Measurements from ENCODE around the gene DVL2. TPM values are rescaled to one million over a fixed set of nuclear protein-coding genes. Genes with fewer than 3 reads are reported as not detected.
A peak's percentile ranks its signal among the peaks of the same experiment; 100 is the strongest.

The DVL2 gene
- total RNA-seq, 4 donors from 2014 or later: 53.2 to 78.1 (median 55.5) TPM

DNA sequence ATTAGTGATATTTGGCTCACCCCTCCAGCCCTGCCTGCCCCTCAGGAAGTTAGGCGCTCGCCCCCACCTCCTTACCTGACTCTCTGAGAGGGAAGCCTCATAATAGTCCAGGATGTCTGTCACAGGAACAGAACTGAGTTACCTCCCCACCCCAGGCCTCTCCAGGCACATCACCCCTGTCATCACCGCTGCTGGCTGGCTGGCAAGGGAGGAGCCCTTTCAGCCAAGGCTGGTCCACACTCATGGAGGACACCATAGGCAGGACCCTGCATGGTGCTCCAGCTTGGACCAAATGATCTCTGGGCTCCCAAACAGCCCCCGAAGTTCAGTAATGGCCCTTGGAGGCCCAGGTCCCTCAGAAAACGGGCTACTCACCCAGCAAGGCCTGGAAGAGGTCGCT, 16.2 kb downstream of the DVL2 start:
- H3K36me3 ChIP-seq: peaks cover 11% of the 10 kb centered on the region
- H3K9me3 ChIP-seq: no peaks in the 10 kb centered on the region
- WGBS: 77% methylated on average over 5 of the region's 6 CpGs
- peak overlapping the region; percentile 59 for H3K27ac ChIP-seq
- DNase-seq (ENCODE audit: low spot score in 2 of 2): no peak
- TF ChIP-seq EP300 (IDR thresholded peaks at IDR 0.05) (no peak), POLR2A (IDR thresholded peaks at IDR 0.05) (no peak), POLR2AphosphoS5 (IDR thresholded peaks at IDR 0.05) (no peak)
- TF ChIP-seq, protein P1, sequence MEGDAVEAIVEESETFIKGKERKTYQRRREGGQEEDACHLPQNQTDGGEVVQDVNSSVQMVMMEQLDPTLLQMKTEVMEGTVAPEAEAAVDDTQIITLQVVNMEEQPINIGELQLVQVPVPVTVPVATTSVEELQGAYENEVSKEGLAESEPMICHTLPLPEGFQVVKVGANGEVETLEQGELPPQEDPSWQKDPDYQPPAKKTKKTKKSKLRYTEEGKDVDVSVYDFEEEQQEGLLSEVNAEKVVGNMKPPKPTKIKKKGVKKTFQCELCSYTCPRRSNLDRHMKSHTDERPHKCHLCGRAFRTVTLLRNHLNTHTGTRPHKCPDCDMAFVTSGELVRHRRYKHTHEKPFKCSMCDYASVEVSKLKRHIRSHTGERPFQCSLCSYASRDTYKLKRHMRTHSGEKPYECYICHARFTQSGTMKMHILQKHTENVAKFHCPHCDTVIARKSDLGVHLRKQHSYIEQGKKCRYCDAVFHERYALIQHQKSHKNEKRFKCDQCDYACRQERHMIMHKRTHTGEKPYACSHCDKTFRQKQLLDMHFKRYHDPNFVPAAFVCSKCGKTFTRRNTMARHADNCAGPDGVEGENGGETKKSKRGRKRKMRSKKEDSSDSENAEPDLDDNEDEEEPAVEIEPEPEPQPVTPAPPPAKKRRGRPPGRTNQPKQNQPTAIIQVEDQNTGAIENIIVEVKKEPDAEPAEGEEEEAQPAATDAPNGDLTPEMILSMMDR (IDR thresholded peaks at IDR 0.05): no peak
- no peaks in the 10 kb centered on the region for H3K27me3 ChIP-seq
- H3K4me3 ChIP-seq: peak overlapping the region; percentile 50
- H3K4me1 ChIP-seq: peaks cover 89% of the 10 kb centered on the region

GRCh38 chr17:7217113-7217987, 17.0 kb downstream of the DVL2 start:
- Histone ChIP-seq H3K9me3 (no peaks in the 10 kb centered on the region), H3K4me1 (peaks cover 82% of the 10 kb centered on the region), H3K4me3 (peak overlapping the region; percentile 50), H3K36me3 (peaks cover 3% of the 10 kb centered on the region), H3K27me3 (no peaks in the 10 kb centered on the region), H3K27ac (peak overlapping the region; percentile 59)
- WGBS: under 1% methylated on average over 27 of the region's 32 CpGs
- TF ChIP-seq POLR2A (IDR thresholded peaks at IDR 0.05): no peak
- TF ChIP-seq EP300 (IDR thresholded peaks at IDR 0.05): no peak
- no peak for DNase-seq (ENCODE audit: low spot score in 2 of 2)

- 31% methylated on average over 7 of the region's 7 CpGs for whole genome bisulfite sequencing
- DNase-seq (ENCODE audit: low spot score in 2 of 2): no peak
- H3K4me1 ChIP-seq: peaks cover 76% of the 10 kb centered on the region
- peak overlapping the region; percentile 50 for H3K4me3 ChIP-seq
- TF ChIP-seq EP300 (IDR thresholded peaks at IDR 0.05): no peak
- TF ChIP-seq POLR2AphosphoS5 (IDR thresholded peaks at IDR 0.05): no peak
- no peak for TF ChIP-seq POLR2A (IDR thresholded peaks at IDR 0.05)
- TF ChIP-seq, protein P1 (IDR thresholded peaks at IDR 0.05): no peak
- H3K36me3 ChIP-seq: no peaks in the 10 kb centered on the region
- no peaks in the 10 kb centered on the region for H3K27me3 ChIP-seq
- no peaks in the 10 kb centered on the region for H3K9me3 ChIP-seq
- H3K27ac ChIP-seq: peak overlapping the region; percentile 59
These were observed 17.8 kb downstream of the DVL2 start for GRCh38 chr17:7216242-7217112.

- Histone ChIP-seq H3K27ac (no peak overlapping the region), H3K27me3 (no peaks in the 10 kb centered on the region), H3K36me3 (no peaks in the 10 kb centered on the region), H3K9me3 (no peaks in the 10 kb centered on the region), H3K4me3 (peak overlapping the region; percentile 50), H3K4me1 (peaks cover 68% of the 10 kb centered on the region)
- no peak for DNase-seq (ENCODE audit: low spot score in 2 of 2)
- WGBS: 36% methylated on average over 9 of the region's 10 CpGs
- TF ChIP-seq POLR2AphosphoS5 (IDR thresholded peaks at IDR 0.05) (no peak), POLR2A (IDR thresholded peaks at IDR 0.05) (no peak), EP300 (IDR thresholded peaks at IDR 0.05) (no peak)
- TF ChIP-seq, protein P1 (IDR thresholded peaks at IDR 0.05): no peak
These were observed 18.6 kb downstream of the DVL2 start for GRCh38 chr17:7215652-7216180.

GRCh38 chr17:7215136-7215638, 19.1 kb downstream of the DVL2 start:
- H3K9me3 ChIP-seq: no peaks in the 10 kb centered on the region
- WGBS: 41% methylated on average over 7 of the region's 9 CpGs
- peaks cover 63% of the 10 kb centered on the region for H3K4me1 ChIP-seq
- DNase-seq (ENCODE audit: low spot score in 2 of 2): no peak
- peak in 1 of 3 donors; percentile 24 for TF ChIP-seq POLR2AphosphoS5 (IDR thresholded peaks at IDR 0.05)
- TF ChIP-seq, protein P1 (IDR thresholded peaks at IDR 0.05): no peak
- peak overlapping the region; percentile 2 for H3K27ac ChIP-seq
- peak overlapping the region; percentile 56 for H3K4me3 ChIP-seq
- no peaks in the 10 kb centered on the region for H3K36me3 ChIP-seq
- no peaks in the 10 kb centered on the region for H3K27me3 ChIP-seq

All from suprapubic skin (tissue), 4 donors.